Urinary bladder (tissue), 4 donors: Measurements from ENCODE around the gene TTLL6. TPM values are rescaled to one million over a fixed set of nuclear protein-coding genes. Genes with fewer than 3 reads are reported as not detected.
"Not testable (repeated sequence)": the region's sequence is repeated elsewhere in the genome, so short reads cannot be mapped to it uniquely, and the experiment has no call there.

ENCODE experiments used
- DNase-seq: peaks from one replicate; pipeline ENCODE4 v3.0.0-alpha.2; 2015; ENCODE audit errors: extremely low spot score
- H3K27ac ChIP-seq: one replicate; pipeline ENCODE4 v1.5.1; 2013; ENCODE audit warnings: low read depth, mild to moderate bottlenecking, moderate library complexity
- H3K36me3 ChIP-seq: one replicate; pipeline ENCODE4 v1.6.1; 2013; ENCODE audit warnings: mild to moderate bottlenecking, moderate library complexity; ENCODE audit not compliant: insufficient read depth
- H3K4me1 ChIP-seq: one replicate; pipeline ENCODE4 v1.6.1; 2013; ENCODE audit warnings: mild to moderate bottlenecking, moderate library complexity; ENCODE audit not compliant: insufficient read depth
- H3K4me3 ChIP-seq: one replicate; pipeline ENCODE4 v1.5.1; 2013; ENCODE audit warnings: low read depth, low read length
- WGBS: extraction: QIAGEN DNeasy Blood & Tissue Kit; methylation state at CpG from one replicate; pipeline ENCODE4 v1.1.7; 2013; 5-methylcytosine and 5-hydroxymethylcytosine counted together
- polyA plus RNA-seq: library from polyadenylated mRNA; stranded (reverse); fragments of 200-250 nt; gene quantifications from one replicate; pipeline ENCODE4 v1.2.3, GENCODE V29; 2013
- total RNA-seq: library from RNA; depleted of rRNA; stranded (reverse); fragments of >200 nt; gene quantifications from one replicate; pipeline ENCODE4 v1.2.3, GENCODE V29; 2014
- donor health status: healthy with polysubstance abuse.
- donor health status: healthy.

The TTLL6 gene
- total and polyA plus RNA-seq, 2 donors, result 0.15 TPM; not detected in 1

- Histone ChIP-seq H3K4me3 (peak overlapping the region; percentile 75), H3K36me3 (no peaks in the 10 kb centered on the region), H3K4me1 (peaks cover 1% of the 10 kb centered on the region), H3K27ac (peak overlapping the region; percentile 83)
- no peak for DNase-seq
- 2% methylated on average over 8 of the region's 8 CpGs for WGBS
These were observed 14.5 kb upstream of the TTLL6 start for GRCh38 chr17:48831549-48831883.

GRCh38 chr17:48830840-48831548 lies 14.0 kb upstream of the TTLL6 start, which contains the start of gene CALCOCO2:
CALCOCO2 (plus strand) TSS chr17:48831035; CDS start chr17:48841708, 10,673 bp downstream.
- peak within 1 kb of the TSS; percentile 75 for H3K4me3 ChIP-seq
- peak; percentile 81 for DNase-seq
- H3K27ac ChIP-seq, result peak within 1 kb of the TSS; percentile 83
- H3K4me1 ChIP-seq, result peaks cover 1% of the 10 kb centered on the region
- WGBS, result under 1% methylated on average over 48 of the region's 48 CpGs
- no peaks in the 10 kb centered on the region for H3K36me3 ChIP-seq

- H3K27ac ChIP-seq, result no peak overlapping the region
- H3K36me3 ChIP-seq, result no peaks in the 10 kb centered on the region
- no peak for DNase-seq
- H3K4me1 ChIP-seq, result no peaks in the 10 kb centered on the region
- no peak overlapping the region for H3K4me3 ChIP-seq
- 58% methylated on average over 11 of the region's 11 CpGs for WGBS
These were observed 8.7 kb upstream of the TTLL6 start for GRCh38 chr17:48825446-48826381.

GRCh38 chr17:48820936-48821335 lies 3.9 kb upstream of the TTLL6 start:
- H3K27ac ChIP-seq, H3K36me3 ChIP-seq, H3K4me1 ChIP-seq, H3K4me3 ChIP-seq, DNase-seq: not testable (repeated sequence)
- 70% methylated on average over 6 of the region's 6 CpGs for WGBS

GRCh38 chr17:48819466-48819865 lies 2.4 kb upstream of the TTLL6 start:
- DNase-seq, result no peak
- WGBS, result 81% methylated on average over 11 of the region's 11 CpGs
- H3K36me3 ChIP-seq, result no peaks in the 10 kb centered on the region

GRCh38 chr17:48818361-48818841 lies 1.4 kb upstream of the TTLL6 start:
- Histone ChIP-seq H3K4me1 (no peaks in the 10 kb centered on the region), H3K4me3 (no peak overlapping the region), H3K36me3 (no peaks in the 10 kb centered on the region), H3K27ac (no peak overlapping the region)
- no peak for DNase-seq
- WGBS, result 37% methylated on average over 9 of the region's 9 CpGs

More at GRCh38 chr17:48819466-48819865, 2.4 kb upstream of the TTLL6 start:
- Histone ChIP-seq H3K4me1 (no peaks in the 10 kb centered on the region), H3K4me3 (no peak overlapping the region), H3K27ac (no peak overlapping the region)

GRCh38 chr17:48816438-48816773 lies 623 bp downstream of the TTLL6 start:
- H3K4me1 ChIP-seq, result no peaks in the 10 kb centered on the region
- WGBS, result 5% methylated on average over 7 of the region's 7 CpGs
- no peaks in the 10 kb centered on the region for H3K36me3 ChIP-seq
- H3K27ac ChIP-seq, result no peak overlapping the region
- no peak overlapping the region for H3K4me3 ChIP-seq
- DNase-seq, result no peak

GRCh38 chr17:48815311-48815710 lies 1.7 kb downstream of the TTLL6 start:
- no peak overlapping the region for H3K4me3 ChIP-seq
- H3K4me1 ChIP-seq, result no peaks in the 10 kb centered on the region
- 62% methylated on average over 3 of the region's 3 CpGs for WGBS
- no peaks in the 10 kb centered on the region for H3K36me3 ChIP-seq
- DNase-seq, result no peak
- no peak overlapping the region for H3K27ac ChIP-seq

GRCh38 chr17:48814504-48814903 lies 2.5 kb downstream of the TTLL6 start:
- 27% methylated on average over 7 of the region's 7 CpGs for WGBS
- H3K36me3 ChIP-seq, result no peaks in the 10 kb centered on the region
- no peak overlapping the region for H3K27ac ChIP-seq
- H3K4me1 ChIP-seq, result no peaks in the 10 kb centered on the region
- no peak overlapping the region for H3K4me3 ChIP-seq
- DNase-seq, result no peak

- no peak for DNase-seq
- no peaks in the 10 kb centered on the region for H3K4me1 ChIP-seq
- H3K4me3 ChIP-seq, result no peak overlapping the region
- WGBS, result 90% methylated on average over 3 of the region's 3 CpGs
- H3K27ac ChIP-seq, result no peak overlapping the region
- H3K36me3 ChIP-seq, result no peaks in the 10 kb centered on the region
These were observed 5.0 kb downstream of the TTLL6 start for GRCh38 chr17:48812001-48812400.

- Histone ChIP-seq H3K4me3 (no peak overlapping the region), H3K36me3 (no peaks in the 10 kb centered on the region), H3K4me1 (no peaks in the 10 kb centered on the region), H3K27ac (no peak overlapping the region)
- no peak for DNase-seq
- 63% methylated on average over 4 of the region's 4 CpGs for WGBS
These were observed 7.8 kb downstream of the TTLL6 start for GRCh38 chr17:48809182-48809581.

- no peak overlapping the region for H3K27ac ChIP-seq
- DNase-seq, result no peak
- 7% methylated on average over 9 of the region's 9 CpGs for WGBS
- H3K4me1 ChIP-seq, result no peaks in the 10 kb centered on the region
- H3K4me3 ChIP-seq, result no peak overlapping the region
- H3K36me3 ChIP-seq, result no peaks in the 10 kb centered on the region
These were observed 12.1 kb downstream of the TTLL6 start for GRCh38 chr17:48804936-48805411.

GRCh38 chr17:48800626-48801217 lies 16.3 kb downstream of the TTLL6 start:
- WGBS, result 61% methylated on average over 5 of the region's 5 CpGs

More at GRCh38 chr17:48800626-48801217, 16.3 kb downstream of the TTLL6 start:
- no peak for DNase-seq
- no peak overlapping the region for H3K27ac ChIP-seq
- H3K36me3 ChIP-seq, result no peaks in the 10 kb centered on the region
- no peak overlapping the region for H3K4me3 ChIP-seq
- H3K4me1 ChIP-seq, result peaks cover 2% of the 10 kb centered on the region
